ENCODE measurements around the gene PSD. TPM values are rescaled to one million over a fixed set of nuclear protein-coding genes. Genes with fewer than 3 reads are reported as not detected.
A peak's percentile ranks its signal among the peaks of the same experiment; 100 is the strongest.

PSD gene
- total and polyA plus RNA-seq, 9 of the 15 experiments (the other 6 are each of a cell fraction or from before 2014, with no cell fraction given) = 0.11 to 1.7 (median 0.54) TPM; not detected in 2

DNA sequence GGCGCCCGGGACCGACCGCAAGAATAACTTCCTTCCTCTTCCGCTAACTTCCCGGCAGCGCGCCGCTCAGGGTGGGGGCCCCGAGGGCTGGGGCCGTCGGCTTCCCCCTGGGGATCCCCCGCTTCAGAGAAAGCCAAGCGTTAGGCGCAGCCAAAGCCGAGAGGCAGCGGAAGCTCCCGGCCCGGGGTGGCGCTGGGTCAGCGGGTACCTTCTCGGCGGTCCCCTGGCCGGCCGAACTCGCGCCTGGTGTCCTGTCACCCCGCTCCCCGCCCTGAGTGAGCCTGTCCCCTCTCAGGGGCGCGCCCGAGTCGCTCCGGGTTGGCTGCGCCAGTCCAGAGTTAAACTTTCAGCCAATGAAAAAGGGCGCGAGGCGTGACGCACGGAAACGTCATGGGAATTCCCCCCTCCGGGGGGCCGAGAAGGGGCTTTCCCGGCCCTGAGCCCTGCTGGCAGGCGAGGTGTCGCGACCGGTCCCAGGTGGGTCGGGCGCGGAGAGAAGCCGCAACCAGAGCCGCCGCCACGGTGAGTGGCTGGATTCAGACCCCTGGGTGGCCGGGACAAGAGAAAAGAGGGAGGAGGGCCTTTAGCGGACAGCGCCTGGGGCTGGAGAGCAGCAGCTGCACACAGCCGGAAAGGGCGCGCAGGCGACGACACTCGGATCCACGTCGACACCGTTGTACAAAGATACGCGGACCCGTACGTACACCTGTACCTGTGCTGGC lies 24.3 kb downstream of the PSD start (continued):
- TF ChIP-seq CLOCK (CRISPR knock-in tag; IDR thresholded peaks at IDR 0.05; ENCODE audit: borderline replicate concordance) (no peak), SUPT5H (IDR thresholded peaks at IDR 0.05) (peak; percentile 44; the same call in 1 of the 2 replicates), EP400 (IDR thresholded peaks at IDR 0.05) (peak; percentile 67), NR2C2 (CRISPR knock-in tag; IDR thresholded peaks at IDR 0.05) (no peak), NR2C2 (tag; IDR thresholded peaks at IDR 0.05) (peak; percentile 53; the same call in 1 of the 2 replicates), COPS2 (conservative IDR thresholded peaks at IDR 0.05) (no peak), PHB (CRISPR knock-in tag; IDR thresholded peaks at IDR 0.05) (no peak), ZNF764 (CRISPR knock-in tag; IDR thresholded peaks at IDR 0.05; ENCODE audit: low read depth) (no peak), MAZ (CRISPR knock-in tag; conservative IDR thresholded peaks at IDR 0.05 in 1 of 2, IDR thresholded peaks at IDR 0.05 in 1 of 2) (peak; percentile 93 to 94), SLC30A9 (CRISPR knock-in tag; IDR thresholded peaks at IDR 0.05) (no peak), ZNF280B (CRISPR knock-in tag; IDR thresholded peaks at IDR 0.05) (no peak), RBM14 (IDR thresholded peaks at IDR 0.05; ENCODE audit: borderline replicate concordance, insufficient read depth, low read depth, low read length) (no peak), ZKSCAN1 (IDR thresholded peaks at IDR 0.05; ENCODE audit: low read depth, low read length) (0 out of 2 replicates have a peak, but pooled peaks have one; percentile 20), RB1 (IDR thresholded peaks at IDR 0.05; ENCODE audit: low read depth) (peak; percentile 57), KLF16 (IDR thresholded peaks at IDR 0.05) (peak; percentile 32; the same call in 1 of the 2 replicates), ZNF232 (CRISPR knock-in tag; IDR thresholded peaks at IDR 0.05) (no peak), CREB1 (IDR thresholded peaks at IDR 0.05) (peak; percentile 96), CREB1 (CRISPR knock-in tag; IDR thresholded peaks at IDR 0.05) (peak; percentile 92), HDAC3 (IDR thresholded peaks at IDR 0.05; ENCODE audit: borderline replicate concordance, partially characterized antibody) (no peak)
- TF ChIP-seq, protein P1, sequence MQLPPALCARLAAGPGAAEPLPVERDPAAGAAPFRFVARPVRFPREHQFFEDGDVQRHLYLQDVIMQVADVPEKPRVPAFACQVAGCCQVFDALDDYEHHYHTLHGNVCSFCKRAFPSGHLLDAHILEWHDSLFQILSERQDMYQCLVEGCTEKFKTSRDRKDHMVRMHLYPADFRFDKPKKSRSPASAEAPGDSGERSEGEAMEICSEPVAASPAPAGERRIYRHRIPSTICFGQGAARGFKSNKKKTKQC (CRISPR knock-in tag; IDR thresholded peaks at IDR 0.05) = no peak
- TF ChIP-seq, protein P2, sequence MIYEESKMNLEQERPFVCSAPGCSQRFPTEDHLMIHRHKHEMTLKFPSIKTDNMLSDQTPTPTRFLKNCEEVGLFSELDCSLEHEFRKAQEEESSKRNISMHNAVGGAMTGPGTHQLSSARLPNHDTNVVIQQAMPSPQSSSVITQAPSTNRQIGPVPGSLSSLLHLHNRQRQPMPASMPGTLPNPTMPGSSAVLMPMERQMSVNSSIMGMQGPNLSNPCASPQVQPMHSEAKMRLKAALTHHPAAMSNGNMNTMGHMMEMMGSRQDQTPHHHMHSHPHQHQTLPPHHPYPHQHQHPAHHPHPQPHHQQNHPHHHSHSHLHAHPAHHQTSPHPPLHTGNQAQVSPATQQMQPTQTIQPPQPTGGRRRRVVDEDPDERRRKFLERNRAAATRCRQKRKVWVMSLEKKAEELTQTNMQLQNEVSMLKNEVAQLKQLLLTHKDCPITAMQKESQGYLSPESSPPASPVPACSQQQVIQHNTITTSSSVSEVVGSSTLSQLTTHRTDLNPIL (CRISPR knock-in tag; IDR thresholded peaks at IDR 0.05) = no peak
